Spleen (tissue), 11 donors: ENCODE measurements around the gene ERCC3. TPM values are rescaled to one million over a fixed set of nuclear protein-coding genes. Genes with fewer than 3 reads are reported as not detected.

Source experiments
- DNase-seq: peaks from one replicate; pipeline ENCODE4 v3.0.0-alpha.2; 2020
- H3K27ac ChIP-seq, 8 donors: fragments of 200-600 bp; sonication (generic) in 7 of 8; 1 replicate in 4 of 8; 2 replicates in 4 of 8; pipeline versions ENCODE4 v1.5.0 to v1.8.0; 2016 to 2021; ENCODE audit warnings: inconsistent platforms in 4 of 8, mild to moderate bottlenecking in 4 of 8, moderate library complexity in 1 of 8
- H3K27me3 ChIP-seq, 7 donors: fragments of 200-600 bp; sonication (generic) in 6 of 7; replicated peaks in 1 of 7; 1 replicate in 4 of 7; 2 replicates in 3 of 7; pipeline versions ENCODE4 v1.5.0 to v1.8.0; 2016 to 2021; ENCODE audit warnings: inconsistent platforms in 3 of 7, mild to moderate bottlenecking in 1 of 7
- H3K36me3 ChIP-seq, 6 donors: fragments of 200-600 bp; sonication (generic) in 5 of 6; 1 replicate in 4 of 6; 2 replicates in 2 of 6; pipeline versions ENCODE4 v1.5.0 to v1.8.0; 2016 to 2021; ENCODE audit warnings: inconsistent platforms in 2 of 6
- H3K4me1 ChIP-seq, 6 donors: fragments of 200-600 bp; sonication (generic) in 5 of 6; 1 replicate in 3 of 6; 2 replicates in 3 of 6; pipeline versions ENCODE4 v1.5.0 to v1.8.0; 2016 to 2021; ENCODE audit warnings: inconsistent platforms in 3 of 6
- H3K4me3 ChIP-seq, 8 donors: fragments of 200-600 bp; sonication (generic) in 7 of 8; 1 replicate in 4 of 8; 2 replicates in 4 of 8; pipeline versions ENCODE4 v1.5.0 to v1.8.0; 2016 to 2021; ENCODE audit warnings: inconsistent platforms in 4 of 8, mild to moderate bottlenecking in 4 of 8, moderate library complexity in 2 of 8
- H3K9me3 ChIP-seq, 8 donors: fragments of 200-600 bp; sonication (generic) in 7 of 8; 1 replicate in 4 of 8; 2 replicates in 4 of 8; pipeline versions ENCODE4 v1.5.0 to v1.8.0; 2016 to 2021; ENCODE audit warnings: inconsistent platforms in 4 of 8
- CTCF ChIP-seq, 11 experiments: fragments of 200-600 bp in 7 of 11; fragments of 450-650 bp in 4 of 11; sonication (generic) in 4 of 11; IDR thresholded peaks in 8 of 11; conservative IDR thresholded peaks in 3 of 11; 1 replicate in 7 of 11; 2 replicates in 4 of 11; pipeline versions ENCODE4 v1.4.0 to v1.8.0; 2016 to 2021; ENCODE audit warnings: antibody characterized with exemption in 11 of 11, inconsistent platforms in 4 of 11, mild to moderate bottlenecking in 1 of 11
- POLR2A ChIP-seq, 3 donors: fragments of 450-650 bp; IDR thresholded peaks; one replicate each; pipeline ENCODE4 v1.5.1; 2017; ENCODE audit warnings: antibody characterized with exemption in 3 of 3, mild to moderate bottlenecking in 1 of 3
- POLR2AphosphoS5 ChIP-seq, 3 donors: sonication (generic); formaldehyde crosslinking; IDR thresholded peaks; one replicate each; pipeline ENCODE4 v1.5.1; 2017; ENCODE audit warnings: antibody characterized with exemption in 3 of 3
- WGBS, 5 donors: extraction: QIAGEN DNeasy Blood & Tissue Kit in 3 of 5; methylation state at CpG; one replicate each; pipeline versions ENCODE4 v1.1.5 to v1.1.7; 2013 to 2018; 5-methylcytosine and 5-hydroxymethylcytosine counted together
- intact Hi-C: fragments of 100-400 bp; cut with DNase I; formaldehyde crosslinking; loops from one replicate; pipeline ENCODE4 v1.15.0; 2023; ENCODE audit warnings: low total_unique reads
- polyA plus RNA-seq, 3 donors: library from polyadenylated mRNA; stranded (reverse); fragments of 200-250 nt; gene quantifications; one replicate each; pipeline ENCODE4 v1.2.1, GENCODE V29; 2013
- total RNA-seq, 7 donors: library from RNA; depleted of rRNA in 3 of 7; stranded (reverse); fragments of >200 nt in 3 of 7; fragmentation: NEBNext Ultra II Directional in 4 of 7; extraction: Animal tissue kit (Norgen Biotek cat#: 25700) in 4 of 7; gene quantifications; one replicate each; pipeline versions ENCODE4 v1.1.0 to v1.2.1, GENCODE V29; 2016 to 2021
- donor health status: healthy with polysubstance abuse.
- donor health status: DM: no; HTN: no; CAD: no; lungs with moderate emphysema.
- donor health status: DM: no; HTN: no; CAD: no.
- donor health status: Bipolar disorder and iron deficiency.
- donor health status: healthy.
- donor health status: DM: no; HTN: no; CAD: no.
- donor health status: DM: yes; HTN: yes; CAD: no.

ERCC3 gene
- total and polyA plus RNA-seq, 10 donors, result 23.5 to 65.1 (median 52.0) TPM

GRCh38 chr2:127235082-127235702 is 58.8 kb downstream of the ERCC3 start:
- Histone ChIP-seq H3K4me1 (no peaks in the 10 kb centered on the region), H3K4me3 (no peak overlapping the region), H3K9me3 (peaks cover 0 to 24% (median 17%) of the 10 kb centered on the region in 8 donors), H3K27ac (no peak overlapping the region), H3K27me3 (no peaks in the 10 kb centered on the region), H3K36me3 (peaks cover 0 to 4% (median 0%) of the 10 kb centered on the region in 6 donors)
- WGBS, 5 donors, result 83 to 91% (median 87%) methylated on average over 6 of the region's 6 CpGs
- intact Hi-C loops, result no loop called here
- no peak for TF ChIP-seq CTCF (IDR thresholded peaks at IDR 0.05 in 8 of 11, conservative IDR thresholded peaks at IDR 0.05 in 3 of 11)
- no peak for TF ChIP-seq POLR2AphosphoS5 (IDR thresholded peaks at IDR 0.05)
- TF ChIP-seq POLR2A (IDR thresholded peaks at IDR 0.05), result no peak
- no peak for DNase-seq

- TF ChIP-seq POLR2AphosphoS5 (IDR thresholded peaks at IDR 0.05) (no peak), CTCF (IDR thresholded peaks at IDR 0.05 in 8 of 11, conservative IDR thresholded peaks at IDR 0.05 in 3 of 11) (no peak), POLR2A (IDR thresholded peaks at IDR 0.05) (no peak)
- no peaks in the 10 kb centered on the region for H3K27me3 ChIP-seq
- no peaks in the 10 kb centered on the region for H3K4me1 ChIP-seq
- WGBS, 5 donors, result 75 to 89% (median 85%) methylated on average over 8 of the region's 8 CpGs
- DNase-seq, result no peak
- peaks cover 0 to 20% (median 14%) of the 10 kb centered on the region in 8 donors for H3K9me3 ChIP-seq
- no peak overlapping the region for H3K4me3 ChIP-seq
- H3K27ac ChIP-seq, result no peak overlapping the region
- intact Hi-C loops, result no loop called here
- peaks cover 0 to 4% (median 0%) of the 10 kb centered on the region in 6 donors for H3K36me3 ChIP-seq
Observed at GRCh38 chr2:127233710-127234109, 60.2 kb downstream of the ERCC3 start.

- intact Hi-C loops, result no loop called here
- no peak overlapping the region for H3K4me3 ChIP-seq
- peaks cover 0 to 20% (median 10%) of the 10 kb centered on the region in 8 donors for H3K9me3 ChIP-seq
Observed at GRCh38 chr2:127231130-127231865, 62.6 kb downstream of the ERCC3 start.

More at GRCh38 chr2:127231130-127231865, 62.6 kb downstream of the ERCC3 start:
- no peak overlapping the region for H3K27ac ChIP-seq
- H3K36me3 ChIP-seq, result no peaks in the 10 kb centered on the region
- TF ChIP-seq POLR2A (IDR thresholded peaks at IDR 0.05) (no peak), POLR2AphosphoS5 (IDR thresholded peaks at IDR 0.05) (no peak), CTCF (IDR thresholded peaks at IDR 0.05 in 8 of 11, conservative IDR thresholded peaks at IDR 0.05 in 3 of 11) (no peak)
- peaks cover 0 to 12% (median 0%) of the 10 kb centered on the region in 7 donors for H3K27me3 ChIP-seq
- peaks cover 0 to 2% (median 0%) of the 10 kb centered on the region in 6 donors for H3K4me1 ChIP-seq
- no peak for DNase-seq
- WGBS, 5 donors, result 85 to 93% (median 89%) methylated on average over 6 of the region's 6 CpGs
